EL (cell line): Measurements from ENCODE around the gene MACC1.

Experiments
- DNase-seq: peaks from one replicate; pipeline ENCODE4 v3.0.0-alpha.2; 2016

Gene MACC1

GRCh38 chr7:20172736-20173334 lies 44.3 kb downstream of the MACC1 start:
- DNase-seq, result peak; percentile 59

- DNase-seq, result no peak
Observed at GRCh38 chr7:20170633-20171032, 46.6 kb downstream of the MACC1 start.

- no peak for DNase-seq
Observed at GRCh38 chr7:20165146-20165510, 52.1 kb downstream of the MACC1 start.

- DNase-seq, result peak; percentile 24
Observed at GRCh38 chr7:20164425-20165145, 52.6 kb downstream of the MACC1 start.

- no peak for DNase-seq
Observed at GRCh38 chr7:20162665-20163064, 54.5 kb downstream of the MACC1 start.

GRCh38 chr7:20159226-20159747 lies 57.9 kb downstream of the MACC1 start:
- DNase-seq, result no peak

- DNase-seq, result peak; percentile 9
Observed at GRCh38 chr7:20158684-20159083, 58.5 kb downstream of the MACC1 start.

- no peak for DNase-seq
Observed at GRCh38 chr7:20157456-20157855, 59.7 kb downstream of the MACC1 start.

- DNase-seq, result no peak
Observed at GRCh38 chr7:20153999-20154398, 63.2 kb downstream of the MACC1 start.

GRCh38 chr7:20153567-20153966 lies 63.6 kb downstream of the MACC1 start:
- DNase-seq, result no peak

GRCh38 chr7:20152511-20152910 lies 64.7 kb downstream of the MACC1 start:
- peak; percentile 40 for DNase-seq

GRCh38 chr7:20151708-20152456 lies 65.3 kb downstream of the MACC1 start:
- DNase-seq, result no peak

GRCh38 chr7:20146451-20146850 lies 70.7 kb downstream of the MACC1 start:
- no peak for DNase-seq

- DNase-seq, result no peak
Observed at GRCh38 chr7:20144801-20145200, 72.4 kb downstream of the MACC1 start.

GRCh38 chr7:20141666-20142065 lies 75.5 kb downstream of the MACC1 start:
- no peak for DNase-seq

- no peak for DNase-seq
Observed at GRCh38 chr7:20141002-20141345, 76.2 kb downstream of the MACC1 start.

GRCh38 chr7:20140291-20141001 lies 76.7 kb downstream of the MACC1 start:
- DNase-seq, result no peak

- DNase-seq, result no peak
Observed at GRCh38 chr7:20136647-20137046, 80.5 kb downstream of the MACC1 start.

GRCh38 chr7:20133803-20134202 lies 83.4 kb downstream of the MACC1 start:
- no peak for DNase-seq

GRCh38 chr7:20132585-20132984 lies 84.6 kb downstream of the MACC1 start:
- peak; percentile 41 for DNase-seq

GRCh38 chr7:20131776-20132175 lies 85.4 kb downstream of the MACC1 start:
- no peak for DNase-seq

GRCh38 chr7:20129920-20130319 lies 87.3 kb downstream of the MACC1 start:
- no peak for DNase-seq

GRCh38 chr7:20128001-20128400 lies 89.2 kb downstream of the MACC1 start:
- no peak for DNase-seq
